Measurements from ENCODE around the gene AUP1.

The AUP1 gene

GRCh38 chr2:74535440-74535965 lies 6.0 kb upstream of the AUP1 start:
- no peak for DNase-seq

DNA sequence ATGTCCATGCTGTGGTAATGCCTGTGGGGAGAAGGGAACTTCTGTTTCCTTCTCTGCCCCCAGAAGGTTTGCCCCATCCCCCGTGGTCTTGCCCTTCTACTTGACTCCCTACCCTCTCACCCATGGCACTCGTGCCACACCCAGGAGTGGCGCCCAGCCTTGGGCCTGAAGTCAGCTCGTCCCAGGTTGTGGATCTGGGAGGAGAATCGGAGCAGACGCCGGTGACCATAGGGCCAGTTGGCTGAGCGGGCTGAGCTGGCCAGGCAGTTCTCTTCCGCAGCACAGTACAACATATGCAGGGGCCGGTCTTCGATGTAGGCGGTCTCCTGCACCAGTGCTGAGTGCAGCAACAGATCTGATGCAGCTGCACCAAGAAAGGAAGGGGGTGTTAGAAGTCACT lies 4.9 kb upstream of the AUP1 start:
- no peak for DNase-seq

DNA sequence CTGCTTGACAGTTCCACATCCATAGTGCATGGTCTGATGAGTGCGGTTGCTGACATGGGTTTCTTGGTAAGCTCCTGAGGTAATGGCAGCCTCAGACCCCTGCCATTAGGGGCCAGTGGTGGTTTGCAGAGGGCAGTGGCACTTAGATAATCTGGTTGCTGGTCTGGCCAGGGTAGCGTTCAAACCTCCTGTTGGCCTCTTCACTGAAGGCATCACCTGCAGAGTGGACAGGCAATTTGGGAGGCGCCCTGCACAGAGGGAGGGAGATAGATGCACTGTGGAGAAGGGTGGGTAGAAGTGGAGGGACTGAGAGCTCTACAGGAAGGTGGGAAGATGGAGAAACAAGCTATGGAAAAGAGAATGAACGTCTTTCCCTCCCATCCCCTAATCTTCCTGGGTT lies 4.0 kb upstream of the AUP1 start:
- no peak for DNase-seq

GRCh38 chr2:74532222-74532621 lies 2.7 kb upstream of the AUP1 start:
- DNase-seq, result peak; percentile 66

DNA sequence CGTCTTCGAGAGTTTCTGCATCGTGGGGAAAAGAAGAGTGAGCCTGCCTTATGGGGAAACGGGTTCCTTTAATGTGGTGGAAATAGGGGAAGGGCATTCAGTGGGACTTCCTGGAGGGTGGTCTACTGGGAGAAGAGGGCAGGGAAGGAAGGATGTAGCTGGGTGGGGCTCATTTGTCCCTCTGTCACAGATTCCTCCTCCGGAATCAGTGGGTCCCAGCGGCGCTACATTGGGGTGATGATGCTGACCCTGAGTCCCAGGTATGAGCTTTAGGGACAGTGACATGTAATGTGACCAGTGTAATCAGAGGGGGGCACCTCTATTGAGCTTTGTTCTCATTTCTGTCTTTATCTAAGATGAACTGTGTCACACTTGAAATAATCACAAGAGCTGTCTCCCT lies 2.2 kb upstream of the AUP1 start:
- DNase-seq, result no peak

DNA sequence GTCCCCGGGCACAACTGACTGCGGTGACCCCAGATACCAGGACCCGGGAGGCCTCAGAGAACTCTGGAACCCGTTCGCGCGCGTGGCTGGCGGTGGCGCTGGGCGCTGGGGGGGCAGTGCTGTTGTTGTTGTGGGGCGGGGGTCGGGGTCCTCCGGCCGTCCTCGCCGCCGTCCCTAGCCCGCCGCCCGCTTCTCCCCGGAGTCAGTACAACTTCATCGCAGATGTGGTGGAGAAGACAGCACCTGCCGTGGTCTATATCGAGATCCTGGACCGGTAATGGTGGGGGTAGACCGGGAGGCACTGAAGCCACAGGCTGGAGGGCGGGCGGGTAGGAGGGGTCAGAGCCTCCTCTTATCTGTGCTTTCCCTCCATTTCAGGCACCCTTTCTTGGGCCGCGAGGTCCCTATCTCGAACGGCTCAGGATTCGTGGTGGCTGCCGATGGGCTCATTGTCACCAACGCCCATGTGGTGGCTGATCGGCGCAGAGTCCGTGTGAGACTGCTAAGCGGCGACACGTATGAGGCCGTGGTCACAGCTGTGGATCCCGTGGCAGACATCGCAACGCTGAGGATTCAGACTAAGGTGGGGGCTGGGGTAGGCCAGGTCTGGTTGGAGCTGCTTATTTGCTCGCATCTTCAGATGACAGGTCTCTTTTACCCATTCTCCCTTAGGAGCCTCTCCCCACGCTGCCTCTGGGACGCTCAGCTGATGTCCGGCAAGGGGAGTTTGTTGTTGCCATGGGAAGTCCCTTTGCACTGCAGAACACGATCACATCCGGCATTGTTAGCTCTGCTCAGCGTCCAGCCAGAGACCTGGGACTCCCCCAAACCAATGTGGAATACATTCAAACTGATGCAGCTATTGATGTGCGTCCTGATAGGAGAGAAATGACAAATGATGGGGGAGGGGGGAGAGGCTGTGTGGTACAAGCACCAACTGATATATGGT lies 1.0 kb upstream of the AUP1 start:
- peak; percentile 52 for DNase-seq

GRCh38 chr2:74528600-74529356 lies 728 bp downstream of the AUP1 start:
- no peak for DNase-seq

GRCh38 chr2:74527741-74528140 lies 1.8 kb downstream of the AUP1 start:
- DNase-seq, result no peak

- no peak for DNase-seq
These were observed 2.8 kb downstream of the AUP1 start for GRCh38 chr2:74526649-74527230.

- DNase-seq, result peak; percentile 70
These were observed 3.5 kb downstream of the AUP1 start, which contains the start of gene DQX1 for GRCh38 chr2:74525717-74526648. Gene DQX1, minus strand, starts transcription at chr2:74526231. Its CDS starts 502 bp downstream, at chr2:74525729.

- no peak for DNase-seq
These were observed 4.4 kb downstream of the AUP1 start for GRCh38 chr2:74524955-74525716.

DNA sequence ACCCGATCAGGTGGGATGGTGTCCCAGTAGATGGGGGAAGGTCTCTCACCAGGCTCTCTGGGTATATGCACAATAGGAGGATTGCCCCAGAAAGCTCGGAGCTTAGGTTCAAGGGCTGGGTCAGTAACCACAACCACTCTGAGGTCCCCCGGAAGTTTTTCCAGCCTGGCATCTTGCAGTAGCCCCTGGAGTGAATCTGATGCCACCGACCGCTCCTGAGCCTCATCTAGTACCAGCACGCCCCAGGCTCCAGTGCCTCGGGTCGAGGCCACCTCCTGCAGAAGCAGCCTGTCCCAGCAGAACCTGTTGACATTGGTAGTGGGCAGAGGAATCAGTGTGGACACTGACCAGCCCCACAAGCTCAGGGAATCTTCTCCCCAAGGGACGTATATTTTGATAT lies 5.5 kb downstream of the AUP1 start:
- DNase-seq, result no peak

- DNase-seq, result no peak
These were observed 7.0 kb downstream of the AUP1 start for GRCh38 chr2:74522516-74522915.

GRCh38 chr2:74516650-74517049 lies 12.9 kb downstream of the AUP1 start:
- DNase-seq, result no peak

DNA sequence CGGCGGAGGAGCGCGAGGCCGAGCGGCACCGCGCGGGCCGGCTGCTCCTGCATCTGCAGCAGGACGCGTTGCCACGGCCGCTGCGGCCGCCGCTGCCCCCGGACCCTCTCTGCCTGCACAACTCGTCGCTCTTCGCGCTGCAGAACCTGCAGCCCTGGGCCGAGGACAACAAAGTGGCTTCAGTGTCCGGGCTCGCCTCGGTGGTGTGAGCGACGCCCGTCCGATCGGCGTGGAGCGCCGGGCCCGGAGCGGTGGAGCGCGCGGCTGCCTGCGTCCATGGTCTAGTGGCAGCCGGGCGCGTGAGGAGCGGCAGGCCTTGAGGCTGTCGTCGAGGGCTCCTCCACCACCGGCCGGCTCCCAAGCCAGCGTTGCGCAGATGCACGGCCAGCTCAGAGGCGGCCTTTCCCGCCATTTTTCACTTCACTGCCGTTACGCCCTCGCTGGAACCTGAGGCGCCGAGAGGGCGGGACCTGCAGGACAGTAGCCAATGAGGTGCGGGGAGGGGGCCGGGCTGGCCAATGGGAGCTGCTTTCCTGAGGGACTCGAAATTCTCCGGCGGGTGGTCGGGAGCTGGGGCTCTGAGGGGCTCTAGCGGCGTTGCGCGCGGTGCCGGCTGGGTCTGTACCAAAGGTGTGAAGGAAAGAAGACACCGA lies 13.4 kb downstream of the AUP1 start:
- peak; percentile 65 for DNase-seq

DNA sequence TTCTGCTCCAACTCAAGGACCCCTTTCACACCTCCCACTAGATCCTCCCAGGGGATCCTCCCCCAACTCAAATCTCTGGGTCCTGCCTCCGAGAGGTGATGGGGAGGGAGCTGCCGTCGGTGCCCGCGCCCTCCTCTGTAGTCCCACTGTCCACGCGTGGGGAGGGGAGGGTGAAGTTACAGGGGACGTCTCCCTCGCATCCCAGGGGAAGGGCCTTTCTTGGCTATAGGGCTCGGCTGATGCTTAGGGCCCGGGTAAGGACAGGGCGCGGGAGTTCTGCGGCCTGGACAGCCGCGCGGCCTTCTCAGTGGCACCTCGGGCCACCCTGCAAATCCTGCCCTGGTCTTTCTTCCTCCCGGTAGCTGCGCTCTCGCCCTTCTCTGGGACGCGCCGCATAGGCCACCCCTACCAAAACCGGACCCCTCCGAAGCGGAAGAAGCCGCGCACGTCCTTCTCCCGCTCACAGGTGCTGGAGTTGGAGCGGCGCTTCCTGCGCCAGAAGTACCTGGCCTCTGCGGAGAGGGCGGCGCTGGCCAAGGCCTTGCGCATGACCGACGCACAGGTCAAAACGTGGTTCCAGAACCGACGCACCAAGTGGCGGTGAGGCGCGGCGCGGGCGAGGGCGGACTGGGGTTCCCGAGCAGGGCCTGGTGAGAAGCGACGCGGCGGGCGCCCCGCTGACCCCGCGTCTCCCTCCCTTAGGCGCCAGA lies 14.1 kb downstream of the AUP1 start:
- no peak for DNase-seq

GRCh38 chr2:74514368-74515270 lies 14.9 kb downstream of the AUP1 start, which contains the start of gene TLX2:
Gene TLX2, plus strand, starts transcription at chr2:74514450. Its CDS starts 357 bp downstream, at chr2:74514807.
- no peak for DNase-seq

DNA sequence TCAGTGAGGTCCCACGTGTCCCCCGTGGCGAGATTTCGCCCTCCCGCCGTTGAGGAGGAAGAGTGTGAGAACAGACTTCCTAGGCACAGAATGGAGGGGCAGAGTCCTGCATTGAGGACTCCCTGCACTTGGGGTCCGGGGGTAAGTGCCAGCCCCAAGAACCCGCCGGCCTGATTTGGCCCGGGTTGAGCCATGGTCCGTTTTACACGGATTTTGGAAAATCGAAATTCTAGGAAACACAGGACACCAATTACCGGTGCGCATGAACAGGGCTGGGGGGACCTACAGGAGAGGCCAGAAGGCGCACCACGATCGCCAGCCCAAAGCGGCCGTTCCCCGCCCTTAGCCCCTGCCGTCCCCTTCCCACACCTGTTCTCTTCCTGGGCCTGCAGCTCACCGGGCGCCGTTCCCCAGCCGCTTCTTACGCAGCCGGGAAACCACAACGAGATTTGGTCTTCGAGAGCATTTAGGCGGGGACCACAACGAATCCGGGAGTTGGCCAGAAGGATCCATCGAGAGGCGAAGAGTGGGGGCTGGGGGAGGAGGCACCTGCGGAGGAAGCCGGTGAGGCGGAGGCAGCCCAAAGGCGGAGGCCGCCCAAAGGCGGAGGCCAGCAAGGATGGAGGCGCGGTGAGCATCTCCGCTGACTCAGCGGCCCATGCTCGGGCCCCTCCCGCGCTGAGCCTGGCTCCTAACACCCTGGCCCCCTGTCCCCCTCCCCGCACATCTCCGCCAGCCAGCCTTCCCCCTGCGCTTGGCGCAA lies 15.7 kb downstream of the AUP1 start:
- DNase-seq, result no peak

Data from suppressor macrophage treated with lipopolysaccharide for 4 hours (primary cell).